AG04449 (cell line): ENCODE measurements around the gene CRISPLD2.

Experiments used
- CTCF ChIA-PET: fragments of 350-600 bp; formaldehyde crosslinking; extraction: SDS; loops from one replicate; lab custom pipeline; 2021; ENCODE audit warnings: antibody characterized with exemption; lab: Yijun Ruan, JAX
- POLR2A ChIA-PET: fragments of 400-600, 350-600 bp; formaldehyde crosslinking; extraction: SDS; loops from one replicate; lab custom pipeline; 2020; ENCODE audit warnings: antibody characterized with exemption, inconsistent platforms; lab: Yijun Ruan, JAX
- DNase-seq: peaks from one replicate; pipeline ENCODE4 v3.0.0-alpha.2; 2010; ENCODE audit warnings: low read depth, low spot score
- H3K4me3 ChIP-seq: 2 replicates; pipeline ENCODE4 v1.5.1; 2011; ENCODE audit warnings: low read depth, mild to moderate bottlenecking, control low read depth, low read length
- CTCF ChIP-seq: IDR thresholded peaks from one replicate; pipeline ENCODE4 v1.5.1; 2011; ENCODE audit warnings: mild to moderate bottlenecking, moderate library complexity, low read length, control low read depth, inconsistent platforms; ENCODE audit not compliant: insufficient read depth; ENCODE audit errors: missing control alignments

CRISPLD2 gene

GRCh38 chr16:84879569-84880487, 60.0 kb downstream of the CRISPLD2 start:
- DNase-seq: no peak
- TF ChIP-seq CTCF: no peak
- CTCF ChIA-PET: interaction anchor here (1.1 to 1.2 kb wide), 2 partner anchors 19 to 208 kb away, joined by 3 to 4 read pairs; no protein-coding TSS in a partner anchor

GRCh38 chr16:84881702-84882521, 62.1 kb downstream of the CRISPLD2 start:
- no peak overlapping the region for H3K4me3 ChIP-seq
- no peak for TF ChIP-seq CTCF
- CTCF ChIA-PET: interaction anchor here (1.4 to 1.7 kb wide), 2 partner anchors 71 to 89 kb away, joined by 6 to 7 read pairs; no protein-coding TSS in a partner anchor
- peak; percentile 73 for DNase-seq
- POLR2A ChIA-PET: interaction anchor here (0.6 to 1.5 kb wide), 4 partner anchors 31 to 75 kb away, joined by 3 to 6 read pairs (median 4); partner anchors contain the start of gene CRISPLD2

More at GRCh38 chr16:84879569-84880487, 60.0 kb downstream of the CRISPLD2 start:
- no peak overlapping the region for H3K4me3 ChIP-seq
- POLR2A ChIA-PET: interaction anchor here (0.6 kb wide), 1 partner anchor 30 kb away, joined by 3 read pairs; no protein-coding TSS in a partner anchor

GRCh38 chr16:84883301-84883700, 63.5 kb downstream of the CRISPLD2 start:
- no peak for DNase-seq
- POLR2A ChIA-PET: no interaction called here
- H3K4me3 ChIP-seq: no peak overlapping the region
- no peak for TF ChIP-seq CTCF
- CTCF ChIA-PET: interaction anchor here (1.2 kb wide), 1 partner anchor 8 kb away, joined by 4 read pairs; no protein-coding TSS in a partner anchor

- no peak overlapping the region for H3K4me3 ChIP-seq
- CTCF ChIA-PET: no interaction called here
- no peak for DNase-seq
- POLR2A ChIA-PET: no interaction called here
- no peak for TF ChIP-seq CTCF
Observed at GRCh38 chr16:84884246-84884595, 64.4 kb downstream of the CRISPLD2 start.

- POLR2A ChIA-PET: no interaction called here
- no peak for TF ChIP-seq CTCF
Observed at GRCh38 chr16:84884596-84885341, 65.0 kb downstream of the CRISPLD2 start.

More at GRCh38 chr16:84884596-84885341, 65.0 kb downstream of the CRISPLD2 start:
- H3K4me3 ChIP-seq: no peak overlapping the region
- no peak for DNase-seq
- CTCF ChIA-PET: no interaction called here
